ENCODE measurements around the gene FIG4.

DNA sequence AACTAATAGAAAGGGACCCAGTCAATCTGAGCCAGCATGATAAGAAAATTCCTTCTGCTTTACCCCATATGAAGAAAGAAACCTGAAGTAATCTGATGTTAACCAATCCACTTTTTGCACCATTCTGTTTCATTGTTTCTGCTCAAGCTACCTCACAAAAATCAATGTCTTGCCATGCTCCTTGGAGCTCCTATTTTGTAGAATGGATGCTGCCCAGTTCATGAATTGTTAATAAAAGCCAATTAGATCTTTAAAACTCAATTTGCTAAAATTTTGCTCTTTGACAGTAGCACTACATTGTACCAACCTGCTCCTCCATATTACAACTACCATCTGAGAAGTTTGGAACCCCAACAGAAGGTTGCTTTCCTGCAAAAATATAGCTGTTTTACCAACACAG lies 170.8 kb downstream of the FIG4 start:
- TF ChIP-seq, protein P1, sequence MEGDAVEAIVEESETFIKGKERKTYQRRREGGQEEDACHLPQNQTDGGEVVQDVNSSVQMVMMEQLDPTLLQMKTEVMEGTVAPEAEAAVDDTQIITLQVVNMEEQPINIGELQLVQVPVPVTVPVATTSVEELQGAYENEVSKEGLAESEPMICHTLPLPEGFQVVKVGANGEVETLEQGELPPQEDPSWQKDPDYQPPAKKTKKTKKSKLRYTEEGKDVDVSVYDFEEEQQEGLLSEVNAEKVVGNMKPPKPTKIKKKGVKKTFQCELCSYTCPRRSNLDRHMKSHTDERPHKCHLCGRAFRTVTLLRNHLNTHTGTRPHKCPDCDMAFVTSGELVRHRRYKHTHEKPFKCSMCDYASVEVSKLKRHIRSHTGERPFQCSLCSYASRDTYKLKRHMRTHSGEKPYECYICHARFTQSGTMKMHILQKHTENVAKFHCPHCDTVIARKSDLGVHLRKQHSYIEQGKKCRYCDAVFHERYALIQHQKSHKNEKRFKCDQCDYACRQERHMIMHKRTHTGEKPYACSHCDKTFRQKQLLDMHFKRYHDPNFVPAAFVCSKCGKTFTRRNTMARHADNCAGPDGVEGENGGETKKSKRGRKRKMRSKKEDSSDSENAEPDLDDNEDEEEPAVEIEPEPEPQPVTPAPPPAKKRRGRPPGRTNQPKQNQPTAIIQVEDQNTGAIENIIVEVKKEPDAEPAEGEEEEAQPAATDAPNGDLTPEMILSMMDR (IDR thresholded peaks at IDR 0.05), result no peak
- TF ChIP-seq POLR2A (IDR thresholded peaks at IDR 0.05), result no peak
